ENCODE data around the gene AUH.

AUH gene

DNA sequence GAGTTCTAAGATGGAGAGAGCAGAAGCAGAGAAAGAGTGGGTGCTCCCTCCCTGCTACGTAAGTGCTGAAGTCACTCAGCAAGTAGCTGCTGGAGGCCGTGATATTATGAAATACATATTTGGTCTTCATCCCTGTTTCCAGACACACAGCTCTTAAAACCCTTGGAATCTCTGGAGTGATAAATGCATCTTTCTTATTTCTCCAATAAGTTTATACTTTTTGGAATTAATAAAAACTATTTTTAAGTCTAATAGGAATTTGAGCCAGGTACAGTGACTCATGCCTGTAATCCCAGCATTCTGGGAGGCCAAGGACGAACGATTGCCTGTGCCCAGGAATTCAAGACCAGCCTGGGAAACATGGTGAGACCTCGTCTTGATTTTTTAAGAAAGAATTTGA lies 60.6 kb downstream of the AUH start:
- FAIRE-seq (no peak), DNase-seq (ENCODE audit: insufficient read length, low spot score) (no peak)

DNA sequence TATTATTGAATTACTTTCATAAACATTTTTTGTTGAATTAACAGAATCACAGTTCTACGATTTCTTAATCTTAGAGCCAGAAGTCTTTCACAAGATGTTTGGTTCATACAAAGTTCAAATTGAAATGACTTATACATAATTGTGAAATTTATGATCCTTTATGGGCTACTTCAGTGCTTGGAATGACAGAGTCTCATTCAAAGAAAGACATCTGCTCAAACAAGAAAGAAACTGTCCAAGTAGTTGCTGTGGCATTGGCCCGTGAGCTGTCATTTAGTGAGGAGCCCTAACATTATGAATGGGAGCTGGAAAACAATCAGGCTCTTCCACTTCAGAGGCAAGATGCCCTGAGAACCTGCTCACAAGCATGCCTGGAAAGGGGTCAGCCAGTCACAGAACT lies 63.4 kb downstream of the AUH start:
- peak; percentile 13 for DNase-seq (ENCODE audit: insufficient read length, low spot score)
- no peak for FAIRE-seq

DNA sequence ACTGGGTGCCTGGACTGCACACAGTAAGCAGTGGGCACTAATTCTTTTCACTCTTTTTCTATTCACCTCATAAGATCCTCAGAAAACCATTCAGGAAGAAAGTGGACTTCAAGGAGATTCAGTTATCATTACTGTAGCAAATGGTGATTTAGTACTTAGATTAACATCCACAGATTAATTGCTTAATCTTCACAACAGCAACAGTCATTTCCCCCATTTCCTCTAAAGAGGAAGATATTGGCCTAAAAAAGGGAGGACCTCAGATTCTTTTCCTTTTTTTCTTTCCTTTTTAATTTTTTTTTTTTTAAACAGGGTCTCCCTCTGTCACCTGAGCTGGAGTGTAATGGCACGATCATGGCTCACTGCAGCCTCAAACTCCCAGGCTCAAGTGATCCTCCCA lies 64.4 kb downstream of the AUH start:
- no peak for DNase-seq (ENCODE audit: insufficient read length, low spot score)
- no peak for FAIRE-seq

DNA sequence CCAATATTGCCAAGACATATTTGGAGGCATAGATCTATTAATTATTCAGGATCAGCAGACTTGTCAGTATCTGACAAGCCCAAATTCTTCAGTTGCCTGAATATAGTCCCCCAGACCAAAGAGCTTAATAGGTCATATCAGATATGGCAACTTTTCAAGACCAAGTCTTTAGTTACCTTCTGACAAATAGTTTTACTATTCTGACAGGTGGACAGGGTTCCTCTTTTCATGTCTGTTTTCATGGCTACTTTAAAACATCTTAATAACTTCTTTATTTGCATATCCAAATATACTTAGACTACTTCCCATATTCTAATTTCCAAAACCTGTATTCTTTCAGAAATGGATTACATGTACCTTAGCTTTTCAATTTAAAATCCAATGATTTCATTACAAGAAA lies 65.4 kb downstream of the AUH start:
- FAIRE-seq (no peak), DNase-seq (ENCODE audit: insufficient read length, low spot score) (no peak)

DNA sequence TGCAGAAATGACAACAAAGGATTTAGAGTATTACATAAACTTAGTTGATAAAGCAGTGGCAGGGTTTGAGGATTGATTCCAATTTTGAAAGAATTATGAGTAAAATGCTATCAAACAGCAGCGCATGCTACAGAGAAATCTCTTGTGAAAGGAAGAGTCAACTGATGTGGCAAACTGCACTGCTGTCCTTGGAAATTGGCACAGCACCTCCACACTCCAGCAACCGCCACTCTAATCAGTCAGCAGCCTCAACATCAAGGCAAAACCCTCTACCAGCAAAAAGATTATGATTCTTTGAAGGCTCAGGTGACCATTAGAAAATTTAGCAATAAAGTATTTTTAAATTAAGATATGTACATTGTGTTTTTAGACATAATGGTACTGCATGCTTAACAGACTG lies 66.4 kb downstream of the AUH start:
- DNase-seq (ENCODE audit: insufficient read length, low spot score) (no peak), FAIRE-seq (no peak)

DNA sequence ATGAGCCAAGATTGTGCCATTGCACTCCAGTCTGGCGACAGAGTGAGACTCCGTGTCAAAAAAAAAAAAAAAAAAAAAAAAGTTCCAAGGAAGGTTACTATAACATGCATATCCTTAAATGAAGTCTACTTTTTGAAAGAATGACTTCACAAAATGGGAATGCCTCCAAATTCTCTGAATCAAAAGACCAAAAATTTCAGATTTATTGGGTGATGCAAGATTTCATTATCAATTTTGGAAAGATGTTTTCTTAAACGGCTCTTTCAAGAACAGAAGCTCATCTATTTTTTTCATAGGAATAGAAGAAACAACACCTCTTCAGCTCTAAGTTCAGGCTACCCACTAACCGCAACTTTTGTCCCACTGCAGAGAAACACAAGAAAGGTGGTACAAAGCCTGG lies 69.9 kb downstream of the AUH start:
- FAIRE-seq = no peak
- DNase-seq (ENCODE audit: insufficient read length, low spot score) = no peak

DNA sequence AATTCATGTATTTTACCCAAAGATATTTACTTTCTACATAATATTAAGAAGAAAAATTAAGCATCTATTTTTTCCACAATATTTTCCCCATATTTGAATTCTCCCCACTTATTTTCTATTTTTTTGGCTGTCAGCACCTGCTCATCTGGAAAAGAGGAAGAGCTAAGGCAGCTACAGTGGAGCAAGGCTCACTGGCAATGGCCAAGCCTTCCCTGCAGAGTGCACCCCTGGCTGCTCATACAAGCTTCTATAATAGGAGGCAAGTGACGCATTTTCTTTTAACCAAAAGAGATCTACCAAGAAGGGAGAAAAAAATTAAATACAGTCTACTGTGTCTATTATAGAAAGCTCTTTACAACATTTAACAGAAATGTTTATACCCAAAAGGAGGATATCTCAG lies 72.5 kb downstream of the AUH start:
- DNase-seq (ENCODE audit: insufficient read length, low spot score) = no peak
- FAIRE-seq = no peak

DNA sequence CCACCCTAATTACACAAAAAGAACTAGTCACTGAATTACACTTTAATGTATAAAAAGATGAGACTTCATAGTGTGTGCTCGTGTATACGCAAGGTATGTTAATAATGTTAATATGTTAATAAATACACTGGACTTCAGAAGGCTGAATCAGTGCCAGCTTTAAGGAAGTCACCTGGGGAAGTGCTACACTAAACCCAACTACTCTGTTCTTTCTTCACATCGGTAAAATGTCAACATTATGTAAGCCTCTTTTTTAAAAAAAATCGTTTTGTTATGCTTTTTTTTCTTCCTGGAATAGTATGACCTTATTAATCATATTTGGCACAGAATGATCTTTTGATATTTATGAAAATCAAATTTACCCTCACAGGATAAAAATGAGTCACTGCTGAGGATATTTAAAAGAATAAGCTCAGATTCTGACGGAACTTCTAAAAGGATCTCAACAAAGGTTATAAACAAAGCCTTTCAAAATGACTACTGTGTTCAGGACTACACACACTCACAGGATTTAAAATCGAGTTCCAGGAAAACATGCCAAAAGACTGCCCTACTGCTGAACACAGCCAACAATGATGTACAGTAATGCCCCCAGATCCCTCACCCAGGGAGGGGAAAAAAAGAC lies 75.9 kb downstream of the AUH start:
- DNase-seq (ENCODE audit: insufficient read length, low spot score) (no peak), FAIRE-seq (no peak)

DNA sequence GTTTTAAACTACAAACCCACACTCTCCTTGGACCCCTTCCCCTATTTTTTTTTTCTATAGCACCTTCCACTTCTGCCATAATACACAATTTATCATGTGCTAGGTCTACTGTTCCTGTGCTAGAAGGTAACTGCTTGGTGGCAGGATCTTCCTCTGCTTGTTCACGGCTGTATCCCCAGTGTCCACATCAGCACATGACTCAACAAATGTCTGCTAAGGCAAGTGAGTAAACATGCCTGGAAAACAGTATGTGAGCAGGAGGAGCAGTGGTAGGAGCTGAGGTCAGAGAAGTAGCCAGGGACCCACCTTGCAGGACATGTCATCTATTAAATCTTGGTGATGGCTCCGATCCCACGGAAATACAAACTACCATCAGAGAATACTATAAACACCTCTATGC lies 79.4 kb downstream of the AUH start:
- DNase-seq (ENCODE audit: insufficient read length, low spot score) = no peak

DNA sequence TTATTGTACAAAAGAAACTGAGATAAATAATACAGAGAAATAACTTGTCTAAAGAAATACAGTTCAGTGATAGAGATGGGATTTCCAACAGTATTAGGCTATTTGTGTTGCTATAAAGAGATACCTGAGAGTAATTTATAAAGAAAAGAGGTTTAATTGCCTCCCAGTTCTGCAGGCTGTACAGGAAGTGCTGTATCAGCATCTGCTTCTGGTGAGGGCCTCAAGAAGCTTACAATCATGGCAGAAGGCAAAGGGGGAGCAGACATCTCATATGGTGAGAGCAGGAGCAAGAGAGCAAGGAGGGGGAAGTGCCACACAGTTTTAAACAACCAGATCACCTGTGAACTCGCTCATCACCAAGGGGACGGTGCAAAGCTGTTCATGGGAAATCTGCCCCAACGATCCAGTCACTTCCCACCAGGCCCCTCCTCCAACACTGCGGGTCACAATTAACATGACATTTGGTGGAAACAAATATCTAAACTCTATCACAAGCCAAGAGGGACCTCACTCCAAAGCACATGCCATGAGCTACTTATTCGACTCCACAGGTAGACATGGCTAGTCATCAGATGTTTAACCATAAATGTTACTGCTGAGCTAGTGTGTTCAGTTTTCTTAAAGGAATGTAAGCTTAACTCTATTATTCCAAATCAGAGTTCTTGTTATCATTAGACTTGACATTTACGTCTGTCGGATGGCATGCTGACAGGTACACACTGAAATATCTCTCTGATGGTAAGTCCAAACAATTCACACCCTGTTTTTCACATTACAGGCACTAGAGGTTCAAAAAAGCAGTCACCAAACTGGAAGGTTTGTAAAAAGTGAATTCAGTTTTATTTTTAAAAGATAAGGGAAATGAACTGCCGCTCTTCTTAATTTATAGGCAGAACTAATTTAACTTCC lies 82.2 kb downstream of the AUH start:
- no peak for FAIRE-seq
- no peak for DNase-seq (ENCODE audit: insufficient read length, low spot score)

More for the DNA sequence above, 79.4 kb downstream of the AUH start:
- FAIRE-seq = no peak

DNA sequence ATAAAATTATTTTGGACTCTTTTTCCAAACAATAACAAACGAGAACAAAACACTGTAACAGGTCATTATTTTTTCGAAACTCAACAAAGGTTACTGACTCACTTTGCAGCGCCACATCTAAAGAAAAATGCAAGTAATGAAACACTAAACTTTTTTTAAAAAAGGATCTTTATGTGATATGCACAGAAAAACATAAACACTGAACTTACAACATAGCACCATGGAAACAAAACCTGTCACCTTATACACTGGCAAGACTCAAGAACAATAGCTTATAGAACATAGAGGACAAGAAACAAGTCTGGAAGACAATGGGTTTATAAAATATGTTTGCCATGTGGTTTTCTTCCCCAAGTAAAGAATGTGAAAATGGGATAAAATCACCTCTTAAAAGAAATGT lies 85.2 kb downstream of the AUH start:
- FAIRE-seq = no peak
- no peak for DNase-seq (ENCODE audit: insufficient read length, low spot score)

DNA sequence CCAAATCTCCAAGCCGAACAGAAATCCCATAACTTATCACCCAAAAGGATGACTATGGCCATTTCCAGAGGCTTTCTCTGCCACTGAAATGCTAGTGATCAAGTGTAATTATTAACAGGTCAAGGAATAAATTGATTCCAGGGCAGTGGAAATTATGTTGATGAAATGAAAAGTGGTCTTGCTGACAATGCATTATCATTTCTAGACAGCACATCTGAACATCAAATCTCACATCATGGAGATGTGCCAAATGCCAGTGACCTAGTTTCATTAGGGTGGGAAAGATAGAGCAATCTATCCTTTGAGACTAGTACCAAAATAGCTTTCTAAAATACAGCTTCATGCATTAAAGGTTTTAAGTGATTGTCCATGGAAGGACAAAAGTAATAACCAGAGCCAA lies 86.1 kb downstream of the AUH start:
- FAIRE-seq (no peak), DNase-seq (ENCODE audit: insufficient read length, low spot score) (no peak)

DNA sequence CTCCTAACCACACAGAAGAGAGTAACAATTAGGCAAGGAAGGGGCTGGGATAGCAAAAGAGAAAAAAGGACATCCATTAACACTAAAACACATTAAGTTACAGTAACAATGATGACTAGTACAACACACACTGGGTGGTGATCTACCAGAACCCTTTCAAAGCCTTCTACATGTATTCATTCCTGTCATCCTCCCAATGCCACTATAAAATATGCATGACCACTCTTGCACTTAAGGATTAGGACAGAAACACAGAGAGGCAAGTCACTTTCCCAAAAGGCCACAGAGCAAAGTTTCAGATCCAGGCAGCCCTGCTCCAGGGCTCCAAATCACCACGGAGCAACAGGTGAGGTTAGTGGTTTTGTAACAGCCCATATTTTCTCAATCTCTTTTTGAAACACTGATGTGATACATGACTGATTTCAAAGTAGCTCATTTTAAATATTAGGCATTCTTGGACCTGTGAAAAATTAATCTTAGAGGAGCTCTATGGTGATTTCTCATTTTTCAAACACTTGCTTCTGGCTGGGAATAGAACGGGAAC lies 86.7 kb downstream of the AUH start:
- DNase-seq (ENCODE audit: insufficient read length, low spot score) (no peak), FAIRE-seq (no peak)

DNA sequence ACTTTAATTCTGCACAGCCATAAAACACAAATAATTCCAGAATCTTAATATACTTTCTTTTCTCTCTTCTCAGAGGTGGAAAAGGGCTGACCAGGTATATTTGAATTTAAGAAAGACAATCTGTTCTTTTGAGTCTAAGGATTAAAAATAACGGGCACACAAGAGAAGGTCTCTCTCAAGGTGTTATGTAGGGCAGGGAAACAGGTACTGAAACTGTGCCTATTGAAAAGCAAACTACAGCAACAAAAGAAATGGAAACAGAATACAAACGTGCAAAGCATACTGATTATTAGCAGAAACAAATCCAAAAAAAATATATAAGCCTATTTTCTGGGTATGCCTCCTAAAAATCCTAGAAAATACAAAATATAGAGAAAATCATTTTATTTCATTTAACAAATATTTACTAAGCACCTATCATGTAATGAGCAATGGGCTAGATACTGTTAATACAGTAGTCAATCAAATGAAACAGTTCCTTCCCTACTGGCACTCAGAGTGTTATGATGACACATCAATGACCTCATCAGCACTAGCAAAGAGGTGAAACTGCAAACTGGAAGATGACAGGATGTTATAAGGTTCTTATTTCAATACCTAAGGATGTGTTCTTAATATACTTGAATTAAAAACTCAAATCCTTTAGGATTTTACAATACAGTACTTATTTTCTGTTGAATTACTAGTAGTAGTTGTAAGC lies 87.7 kb downstream of the AUH start:
- DNase-seq (ENCODE audit: insufficient read length, low spot score) (no peak), FAIRE-seq (no peak)

DNA sequence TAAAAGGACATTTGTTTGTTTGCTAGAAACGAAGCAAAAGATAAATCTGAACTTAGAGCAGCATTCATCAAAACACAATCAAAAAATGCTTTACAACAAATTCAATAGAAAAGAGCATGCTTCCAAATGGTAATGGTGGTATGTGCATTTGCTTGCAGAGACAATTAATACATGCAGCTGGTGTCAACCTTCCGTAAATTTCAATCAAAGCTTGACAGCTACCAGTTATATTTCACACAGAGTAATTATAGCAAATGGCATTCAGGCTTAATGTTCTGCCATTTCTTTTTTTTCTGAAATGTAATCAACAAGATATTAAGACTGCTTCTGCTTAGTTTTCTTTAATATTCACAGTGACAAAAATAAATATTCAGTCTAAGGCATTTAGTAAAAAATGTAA lies 90.6 kb downstream of the AUH start:
- DNase-seq (ENCODE audit: insufficient read length, low spot score) = no peak
- no peak for FAIRE-seq

DNA sequence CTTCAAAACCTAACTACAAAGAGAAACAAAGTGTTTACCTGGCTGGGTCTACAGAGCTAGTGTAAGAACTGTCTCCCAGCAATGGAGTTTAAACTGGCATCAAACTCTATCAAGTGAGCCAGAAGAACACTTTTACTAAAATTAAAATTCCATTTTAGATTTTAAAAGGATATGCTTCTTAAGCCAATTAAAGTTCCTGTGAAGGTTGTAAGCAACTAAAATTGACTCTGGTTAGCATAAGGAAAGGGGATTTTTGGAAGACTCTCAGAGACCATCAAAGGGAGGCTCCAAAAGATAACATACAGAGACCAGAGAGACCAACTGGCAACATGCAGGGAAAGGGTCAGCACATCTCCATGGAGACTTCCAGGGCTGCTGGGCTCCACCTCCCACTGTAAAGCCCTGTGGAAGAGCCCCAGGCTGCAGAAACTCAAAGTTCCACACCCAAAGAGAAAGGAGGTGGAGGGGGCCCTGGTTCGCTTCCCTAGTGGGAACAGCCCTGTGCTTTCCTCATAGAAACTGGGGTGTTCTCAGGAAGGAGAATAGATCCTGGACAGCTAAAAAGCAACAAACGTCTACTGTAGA lies 91.7 kb downstream of the AUH start:
- no peak for FAIRE-seq
- no peak for DNase-seq (ENCODE audit: insufficient read length, low spot score)

DNA sequence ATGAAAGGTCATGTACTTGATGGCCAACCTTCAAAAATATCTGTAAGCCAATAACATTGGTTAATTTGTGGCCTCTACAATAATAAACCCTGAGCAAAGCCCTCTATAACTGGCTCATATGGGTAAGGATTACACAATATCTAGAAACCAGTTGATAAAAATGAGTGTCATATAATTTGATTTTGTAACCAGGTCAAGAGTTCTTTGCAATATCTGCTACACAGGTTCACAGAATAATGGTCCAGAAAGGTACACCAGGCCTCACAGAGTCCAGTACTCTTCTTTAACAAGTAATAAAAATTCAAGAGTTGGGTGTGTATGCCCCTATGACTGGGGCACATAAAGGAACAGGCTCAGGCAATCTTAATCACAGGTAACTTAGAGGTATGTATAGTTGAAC lies 95.3 kb downstream of the AUH start:
- no peak for FAIRE-seq
- no peak for DNase-seq (ENCODE audit: insufficient read length, low spot score)

DNA sequence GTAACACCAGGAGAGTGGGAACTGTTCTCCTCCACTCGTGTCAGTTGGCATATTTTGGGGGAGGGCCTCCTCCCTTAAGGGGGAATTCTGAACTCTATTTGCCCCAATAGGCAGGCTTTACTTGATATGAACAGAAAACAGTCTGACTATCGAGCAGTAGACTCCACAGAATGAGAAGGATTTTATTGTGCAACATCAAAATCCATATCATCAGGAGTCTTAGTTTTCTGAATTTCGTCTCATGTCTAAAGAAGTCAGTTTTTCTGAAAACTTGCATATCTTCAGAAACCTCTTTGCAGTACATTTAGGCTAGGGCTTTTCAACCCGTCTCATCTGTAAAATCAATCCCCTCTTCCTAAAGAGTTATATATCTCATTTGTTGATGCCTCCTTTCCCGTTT lies 96.2 kb downstream of the AUH start:
- DNase-seq (ENCODE audit: insufficient read length, low spot score) (no peak), FAIRE-seq (no peak)

DNA sequence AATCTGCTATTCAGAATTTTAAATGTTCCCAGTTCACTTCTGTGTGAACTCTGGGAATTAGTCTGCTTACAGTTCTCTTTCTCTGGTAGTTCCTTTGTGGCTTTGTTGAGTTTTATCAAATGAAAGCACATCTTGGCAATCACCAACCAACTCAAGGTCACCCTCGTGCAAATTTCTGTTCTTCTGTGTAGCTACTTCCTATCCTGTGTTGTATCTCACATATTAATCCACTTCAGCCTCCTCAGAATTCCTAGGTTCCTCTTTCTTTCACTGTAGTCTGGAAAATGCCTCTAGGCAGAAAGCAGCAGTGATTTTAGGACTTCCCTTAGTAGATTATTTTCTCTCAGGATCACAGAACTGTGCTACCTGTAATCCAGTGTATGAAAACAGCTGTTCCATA lies 100.3 kb downstream of the AUH start:
- FAIRE-seq (no peak), DNase-seq (ENCODE audit: insufficient read length, low spot score) (no peak)

DNA sequence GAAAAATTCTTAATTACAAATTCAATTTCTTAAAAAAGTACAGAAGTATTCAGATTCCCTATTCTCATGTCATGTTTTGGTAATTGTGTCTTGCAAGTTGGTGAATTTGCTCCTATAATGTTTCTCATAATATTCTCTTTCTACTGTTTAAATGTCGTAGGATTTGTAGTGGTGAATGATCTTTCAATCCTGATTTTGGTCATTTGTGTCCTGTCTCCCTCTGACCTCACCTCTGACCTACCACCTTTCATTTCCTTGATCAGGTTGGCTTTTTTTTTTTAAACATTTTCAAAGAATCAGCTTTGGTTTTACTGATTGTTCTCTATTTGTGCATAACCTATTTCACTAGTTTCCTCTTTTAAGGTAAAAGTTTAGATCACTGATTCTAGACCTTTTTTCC lies 102.6 kb downstream of the AUH start:
- DNase-seq (ENCODE audit: insufficient read length, low spot score) = no peak
- FAIRE-seq = no peak

DNA sequence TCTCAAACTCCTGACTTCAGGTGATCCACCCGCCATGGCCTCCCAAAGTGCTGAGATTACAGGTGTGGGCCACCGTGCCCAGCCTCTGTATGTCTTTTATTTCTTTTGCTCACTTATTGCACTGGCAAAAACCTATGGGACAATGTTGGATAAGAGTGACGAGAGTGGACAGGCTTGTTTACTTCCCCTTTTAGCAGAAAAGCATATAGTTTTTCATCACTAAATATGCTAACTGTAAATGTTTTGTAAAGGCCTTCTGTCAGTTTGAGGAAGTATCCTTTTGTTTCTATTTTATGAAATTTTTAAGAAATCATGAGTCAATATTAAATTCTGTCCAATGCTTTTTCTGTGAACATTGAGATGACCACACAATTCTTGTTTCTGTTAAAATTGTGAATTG lies 103.3 kb downstream of the AUH start:
- FAIRE-seq (no peak), DNase-seq (ENCODE audit: insufficient read length, low spot score) (no peak)

Data from HTR-8/SVneo (cell line).